ENCODE data around the gene CLTB. TPM values are rescaled to one million over a fixed set of nuclear protein-coding genes. Genes with fewer than 3 reads are reported as not detected.
A peak's percentile ranks its signal among the peaks of the same experiment; 100 is the strongest.

The CLTB gene
- total and polyA plus RNA-seq, 2 of the 13 experiments (the other 11 are each of a cell fraction or from before 2014, with no cell fraction given) = 23.3 to 33.8 TPM

DNA sequence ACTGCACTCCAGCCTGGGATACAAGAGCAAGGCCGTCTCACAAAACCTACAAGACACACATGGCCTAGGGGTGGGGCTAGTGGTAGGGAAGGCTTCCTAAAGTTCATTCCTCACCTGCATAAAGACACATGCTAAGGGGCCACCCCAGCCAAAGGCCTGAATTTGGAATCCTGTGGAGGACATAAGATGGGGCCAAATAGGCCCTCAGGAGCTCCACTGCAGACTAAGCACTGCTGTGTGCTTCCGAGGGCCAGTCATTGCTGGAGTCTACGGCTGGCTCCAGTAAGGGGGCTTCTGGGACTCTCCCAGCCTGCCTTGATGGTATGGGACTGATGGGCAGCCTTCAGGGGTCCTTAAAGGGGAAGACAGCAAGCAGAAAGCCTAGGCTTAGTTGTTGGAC, 33.6 kb downstream of the CLTB start (continued):
- TF ChIP-seq SRSF4 (IDR thresholded peaks at IDR 0.05; ENCODE audit: low read depth, low read length, poor library complexity, severe bottlenecking) = no peak
- TF ChIP-seq ATF6 (CRISPR knock-in tag; conservative IDR thresholded peaks at IDR 0.05) = no peak
- TF ChIP-seq AKAP8 (CRISPR knock-in tag; IDR thresholded peaks at IDR 0.05) = no peak
- no peak for TF ChIP-seq ZNF567 (CRISPR knock-in tag; IDR thresholded peaks at IDR 0.05; ENCODE audit: borderline replicate concordance)
- no peak for TF ChIP-seq FOXC1 (CRISPR knock-in tag; IDR thresholded peaks at IDR 0.05; ENCODE audit: borderline replicate concordance)
- TF ChIP-seq ATF2 (CRISPR knock-in tag; IDR thresholded peaks at IDR 0.05) = no peak
- no peak for TF ChIP-seq ZNF550 (CRISPR knock-in tag; IDR thresholded peaks at IDR 0.05; ENCODE audit: borderline replicate concordance)

DNA sequence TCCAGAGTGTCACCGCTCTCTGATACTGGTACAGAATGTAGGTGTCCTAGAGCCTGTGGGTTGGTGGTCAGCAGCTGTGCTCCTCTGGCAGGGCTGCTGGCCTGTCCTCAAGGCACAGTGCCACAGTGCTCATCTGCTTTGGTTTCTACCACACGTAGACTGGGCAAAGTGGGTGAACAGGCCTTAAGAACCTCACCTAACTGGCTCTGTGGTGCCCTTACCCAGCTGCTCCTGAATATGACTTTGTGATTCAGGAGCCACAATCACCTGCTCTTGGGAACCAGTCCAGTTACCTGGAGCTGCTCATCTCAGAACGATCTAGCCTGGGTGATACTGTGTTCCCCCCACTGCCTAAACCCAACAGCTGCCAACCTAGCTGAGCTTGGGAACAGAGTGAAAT, 34.4 kb downstream of the CLTB start:
- H3K27ac ChIP-seq (ENCODE audit: extremely low read length, insufficient read depth, low read length) = no peak overlapping the region
- ATAC-seq (peak; percentile 24; the same call in 2 of the 3 replicates), DNase-seq (ENCODE audit: low spot score) (no peak), FAIRE-seq (no peak)
- H3K9ac ChIP-seq (ENCODE audit: insufficient read depth, low read depth, low read length) = no peak overlapping the region
- peaks cover 21% of the 10 kb centered on the region for H3K79me2 ChIP-seq (ENCODE audit: insufficient read depth, low read length)
- in situ Hi-C loops (cut with HindIII; ENCODE audit: extremely low pct_ligation_motif_present, low pct_unique_long_range_greater_than_20kb) (no loop called here), intact Hi-C loops (cut with micrococcal nuclease; ENCODE audit: unreplicated experiment) (no loop called here)
- no peaks in the 10 kb centered on the region for H3K9me3 ChIP-seq (ENCODE audit: low read length)
- ChIA-PET POLR2A (interaction anchor here (1.6 kb wide), 1 partner anchor 20 kb away, joined by 6 read pairs; the partner anchor contains the start of gene KIAA1191), CTCF (ENCODE audit: low intra/inter-chr PET ratio, low total read pairs) (no interaction called here)
- H3K4me1 ChIP-seq (ENCODE audit: insufficient read depth, low read length) = peaks cover 14% of the 10 kb centered on the region
- H3K36me3 ChIP-seq (replicated peaks in 1 of 2; ENCODE audit: control insufficient read depth in 1 of 2, insufficient read depth in 2 of 2, low read length in 2 of 2) = peaks cover 18 to 55% of the 10 kb centered on the region in 2 experiments
- BruUV-seq (replicated peaks) = no TSS peak
- H3K4me3 ChIP-seq (replicated peaks in 1 of 3; ENCODE audit: insufficient read depth in 1 of 3, low read depth in 2 of 3, low read length in 3 of 3) = no peak overlapping the region
- WGBS (ENCODE audit: low lambda C conversion rate) = 100% methylated on average over 2 of the region's 3 CpGs
- H2AFZ ChIP-seq (ENCODE audit: low read length) = no peak overlapping the region
- H3K4me2 ChIP-seq (ENCODE audit: low read depth, low read length) = no peak overlapping the region
- no peaks in the 10 kb centered on the region for H3K27me3 ChIP-seq (ENCODE audit: control insufficient read depth in 1 of 2, insufficient read depth in 2 of 2, low read length in 2 of 2)
- peaks cover 11% of the 10 kb centered on the region; the same call in 1 of the 2 replicates for H4K20me1 ChIP-seq (ENCODE audit: insufficient read depth, low read length)
- TF ChIP-seq ZNF343 (CRISPR knock-in tag; IDR thresholded peaks at IDR 0.05) (no peak), ZSCAN20 (CRISPR knock-in tag; IDR thresholded peaks at IDR 0.05; ENCODE audit: borderline replicate concordance) (no peak), HCFC1 (IDR thresholded peaks at IDR 0.05; ENCODE audit: low read depth, low read length) (no peak), KLF6 (CRISPR knock-in tag; IDR thresholded peaks at IDR 0.05) (no peak), ZNF75D (CRISPR knock-in tag; IDR thresholded peaks at IDR 0.05; ENCODE audit: borderline replicate concordance) (no peak), ZNF496 (CRISPR knock-in tag; IDR thresholded peaks at IDR 0.05; ENCODE audit: insufficient replicate concordance) (no peak), POLR2AphosphoS2 (IDR thresholded peaks at IDR 0.05; ENCODE audit: low read depth, low read length) (no peak), RXRB (CRISPR knock-in tag; IDR thresholded peaks at IDR 0.05; ENCODE audit: borderline replicate concordance) (no peak), SRSF9 (IDR thresholded peaks at IDR 0.05; ENCODE audit: borderline replicate concordance, insufficient read depth, low read depth, low read length, poor library complexity, severe bottlenecking) (no peak), CREM (IDR thresholded peaks at IDR 0.05) (no peak), CREM (CRISPR knock-in tag; IDR thresholded peaks at IDR 0.05) (no peak), ZFP36L1 (CRISPR knock-in tag; IDR thresholded peaks at IDR 0.05) (no peak)
- TF ChIP-seq, protein P1, sequence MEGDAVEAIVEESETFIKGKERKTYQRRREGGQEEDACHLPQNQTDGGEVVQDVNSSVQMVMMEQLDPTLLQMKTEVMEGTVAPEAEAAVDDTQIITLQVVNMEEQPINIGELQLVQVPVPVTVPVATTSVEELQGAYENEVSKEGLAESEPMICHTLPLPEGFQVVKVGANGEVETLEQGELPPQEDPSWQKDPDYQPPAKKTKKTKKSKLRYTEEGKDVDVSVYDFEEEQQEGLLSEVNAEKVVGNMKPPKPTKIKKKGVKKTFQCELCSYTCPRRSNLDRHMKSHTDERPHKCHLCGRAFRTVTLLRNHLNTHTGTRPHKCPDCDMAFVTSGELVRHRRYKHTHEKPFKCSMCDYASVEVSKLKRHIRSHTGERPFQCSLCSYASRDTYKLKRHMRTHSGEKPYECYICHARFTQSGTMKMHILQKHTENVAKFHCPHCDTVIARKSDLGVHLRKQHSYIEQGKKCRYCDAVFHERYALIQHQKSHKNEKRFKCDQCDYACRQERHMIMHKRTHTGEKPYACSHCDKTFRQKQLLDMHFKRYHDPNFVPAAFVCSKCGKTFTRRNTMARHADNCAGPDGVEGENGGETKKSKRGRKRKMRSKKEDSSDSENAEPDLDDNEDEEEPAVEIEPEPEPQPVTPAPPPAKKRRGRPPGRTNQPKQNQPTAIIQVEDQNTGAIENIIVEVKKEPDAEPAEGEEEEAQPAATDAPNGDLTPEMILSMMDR (CRISPR knock-in tag; IDR thresholded peaks at IDR 0.05) = no peak

Measured in HepG2 (cell line).